GM12878 (cell line): ENCODE data around the gene PATL1. TPM values are rescaled to one million over a fixed set of nuclear protein-coding genes. Genes with fewer than 3 reads are reported as not detected.

Source experiments
- ATAC-seq: fragments of 200-7000 bp; cut with Tn5 transposase; 3 replicates; pipeline ENCODE4 v1.9.1; 2020; ENCODE audit warnings: mild to moderate bottlenecking, moderate library complexity
- BruUV-seq: library from RNA; stranded (reverse); fragments of 400-500 nt; replicated peaks from 2 replicates; lab custom pipeline; 2021; lab: Mats Ljungman, UMichigan
- CTCF ChIA-PET: fragments of 300-600 bp; sonication (Branson Sonifier 250); formaldehyde crosslinking; extraction: SDS; loops from one replicate; lab custom pipeline; 2021; ENCODE audit warnings: inconsistent platforms; lab: Yijun Ruan, JAX
- POLR2A ChIA-PET: fragments of 350-600 bp; formaldehyde crosslinking; extraction: SDS; loops from one replicate; lab custom pipeline; 2021; ENCODE audit warnings: inconsistent platforms; lab: Charles Lee
- RAD21 ChIA-PET: fragments of 300-600 bp; sonication (Branson Sonifier 250); formaldehyde crosslinking; loops from one replicate; lab custom pipeline; 2023; ENCODE audit warnings: antibody characterized with exemption; ENCODE audit not compliant: unreplicated experiment; lab: Charles Lee
- SMC1A ChIA-PET: fragments of 300-600 bp; sonication (Branson Sonifier 250); formaldehyde crosslinking; loops from one replicate; lab custom pipeline; 2023; ENCODE audit not compliant: unreplicated experiment, uncharacterized antibody; lab: Charles Lee
- DNase-seq: peaks from one replicate; pipeline ENCODE4 v3.0.0-alpha.2; 2011; ENCODE audit warnings: low read depth, low spot score
- FAIRE-seq: peaks from 3 replicates; lab custom pipeline; 2011; peaks lifted over from hg19 to GRCh38; lab: Jason Lieb, UNC
- H2AFZ ChIP-seq: 2 replicates; pipeline ENCODE4 v1.6.0; 2011; ENCODE audit warnings: low read depth, low read length, control low read depth; ENCODE audit not compliant: control insufficient read depth
- H3K27ac ChIP-seq: 2 replicates; pipeline ENCODE4 v1.5.1; 2011; ENCODE audit warnings: control low read depth; ENCODE audit not compliant: control insufficient read depth, insufficient read depth
- H3K27me3 ChIP-seq, 2 experiments: replicated peaks in 1 of 2; 2 replicates each; pipeline versions ENCODE4 v1.6.0 to v1.6.1; 2011; ENCODE audit warnings: low read length in 1 of 2; ENCODE audit not compliant: control insufficient read depth in 2 of 2, insufficient read depth in 2 of 2
- H3K36me3 ChIP-seq, 2 experiments: 2 replicates each; pipeline ENCODE4 v1.5.1; 2011; ENCODE audit warnings: low read length in 1 of 2; ENCODE audit not compliant: control insufficient read depth in 2 of 2, insufficient read depth in 2 of 2
- H3K4me1 ChIP-seq: 2 replicates; pipeline ENCODE4 v1.6.1; 2011; ENCODE audit warnings: mild to moderate bottlenecking, low read length, moderate library complexity, mixed read lengths; ENCODE audit not compliant: control insufficient read depth, insufficient read depth
- H3K4me2 ChIP-seq: 2 replicates; pipeline ENCODE4 v1.6.0; 2011; ENCODE audit warnings: control low read depth; ENCODE audit not compliant: control insufficient read depth, insufficient read depth
- H3K4me3 ChIP-seq: fragments of 200-600 bp; sonication (generic); 2 replicates; pipeline ENCODE4 v1.5.1; 2016
- H3K79me2 ChIP-seq: 2 replicates; pipeline ENCODE4 v1.6.0; 2011; ENCODE audit warnings: low read length; ENCODE audit not compliant: control insufficient read depth, insufficient read depth
- H3K9ac ChIP-seq: 2 replicates; pipeline ENCODE4 v1.8.0; 2011; ENCODE audit warnings: low read length, control low read depth, mixed read lengths; ENCODE audit not compliant: control insufficient read depth, insufficient read depth
- H3K9me3 ChIP-seq: replicated peaks from 3 replicates; pipeline ENCODE4 v1.5.1; 2011; ENCODE audit warnings: mild to moderate bottlenecking, low read length; ENCODE audit not compliant: control insufficient read depth, insufficient read depth
- H4K20me1 ChIP-seq: 2 replicates; pipeline ENCODE4 v1.6.0; 2011; ENCODE audit not compliant: control insufficient read depth, insufficient read depth
- BHLHE40 ChIP-seq, 2 experiments: fragments of 450-650 bp in 1 of 2; IDR thresholded peaks; 2 replicates each; pipeline ENCODE4 v1.6.1; 2011 to 2017; ENCODE audit warnings: low read depth in 2 of 2, borderline replicate concordance in 1 of 2, improper control_type of control experiment in 1 of 2, low read length in 1 of 2, mild to moderate bottlenecking in 1 of 2
- CHD4 ChIP-seq: fragments of 200-600 bp; sonication (generic); IDR thresholded peaks from 2 replicates; pipeline ENCODE4 v1.6.1; 2016; ENCODE audit warnings: mild to moderate bottlenecking
- MYB ChIP-seq: fragments of 150-350 bp; IDR thresholded peaks from 2 replicates; pipeline ENCODE4 v1.6.1; 2014; ENCODE audit warnings: mild to moderate bottlenecking, low read depth, low read length, borderline replicate concordance
- NFIC ChIP-seq: IDR thresholded peaks from 2 replicates; pipeline ENCODE4 v1.6.1; 2012; ENCODE audit warnings: low read depth, mild to moderate bottlenecking, inconsistent platforms, low read length, moderate library complexity
- NFYA ChIP-seq: IDR thresholded peaks from 2 replicates; pipeline ENCODE4 v1.6.1; 2011; ENCODE audit warnings: low read depth, mild to moderate bottlenecking, low read length, improper control_type of control experiment, borderline replicate concordance
- NFYB ChIP-seq: IDR thresholded peaks from 2 replicates; pipeline ENCODE4 v1.6.1; 2011; ENCODE audit warnings: low read depth, mild to moderate bottlenecking, low read length, improper control_type of control experiment, moderate library complexity; ENCODE audit not compliant: insufficient read depth
- TCF12 ChIP-seq: IDR thresholded peaks from 2 replicates; pipeline ENCODE4 v1.6.1; 2011; ENCODE audit warnings: low read depth, mild to moderate bottlenecking, low read length
- YBX1 ChIP-seq: fragments of 450-650 bp; IDR thresholded peaks from 2 replicates; pipeline ENCODE4 v1.6.1; 2016; ENCODE audit warnings: antibody characterized with exemption
- WGBS: methylation state at CpG from one replicate; pipeline ENCODE4 v1.1.6; 2016; ENCODE audit warnings: low lambda C conversion rate; ENCODE audit not compliant: insufficient replicate concordance, insufficient coverage; ENCODE audit errors: missing lambda C conversion rate; 5-methylcytosine and 5-hydroxymethylcytosine counted together
- in situ Hi-C: fragments of 300-500 bp; cut with MboI; formaldehyde crosslinking; loops from 9 replicates; pipeline ENCODE4 v1.14.3; 2018; ENCODE audit warnings: mixed read lengths
- intact Hi-C: fragments of 100-400 bp; cut with micrococcal nuclease; formaldehyde crosslinking; loops from one replicate; pipeline ENCODE4 v1.14.2; 2022; ENCODE audit not compliant: unreplicated experiment
- polyA plus RNA-seq, 11 experiments: library from polyadenylated mRNA; depleted of rRNA in 4 of 11; unstranded in 6 of 11; stranded (reverse) in 5 of 11; fragments of >200 nt; fragmentation: Nextera tagmentation in 4 of 11; fragmentation: Illumina TruSeq in 1 of 11; extraction: Ambion mirVana in 4 of 11; extraction: Trizol in 1 of 11; gene quantifications; 1 replicate in 1 of 11; 2 replicates in 10 of 11; pipeline versions ENCODE4 v1.2.1 to v1.2.3, GENCODE V29; 2011 to 2016; ENCODE audit warnings: inconsistent platforms in 2 of 11, missing spikeins in 2 of 11, low read depth in 1 of 11
- total RNA-seq, 4 experiments: library from RNA; depleted of rRNA in 3 of 4; stranded (reverse); fragments of >200 nt in 3 of 4; fragmentation: Illumina TruSeq in 1 of 4; extraction: Trizol in 1 of 4; gene quantifications; 2 replicates each; pipeline versions ENCODE4 v1.2.1 to v1.2.3, GENCODE V29; 2013 to 2021
- TF ChIP-seq, protein P1 (sequence below): IDR thresholded peaks from 2 replicates; pipeline ENCODE4 v1.6.1; 2011; ENCODE audit warnings: low read depth, mild to moderate bottlenecking, low read length, moderate library complexity, borderline replicate concordance; ENCODE audit errors: extremely low read depth
- TF ChIP-seq, protein P2 (sequence below): fragments of 450-650 bp; formaldehyde crosslinking; IDR thresholded peaks from 2 replicates; pipeline ENCODE4 v1.5.0; 2022; ENCODE audit warnings: mild to moderate bottlenecking, missing genetic modification characterization

The PATL1 gene
- total and polyA plus RNA-seq, 10 of the 15 experiments (the other 5 are each of a cell fraction or from before 2014, with no cell fraction given), result 5.3 to 62.0 (median 14.9) TPM

DNA sequence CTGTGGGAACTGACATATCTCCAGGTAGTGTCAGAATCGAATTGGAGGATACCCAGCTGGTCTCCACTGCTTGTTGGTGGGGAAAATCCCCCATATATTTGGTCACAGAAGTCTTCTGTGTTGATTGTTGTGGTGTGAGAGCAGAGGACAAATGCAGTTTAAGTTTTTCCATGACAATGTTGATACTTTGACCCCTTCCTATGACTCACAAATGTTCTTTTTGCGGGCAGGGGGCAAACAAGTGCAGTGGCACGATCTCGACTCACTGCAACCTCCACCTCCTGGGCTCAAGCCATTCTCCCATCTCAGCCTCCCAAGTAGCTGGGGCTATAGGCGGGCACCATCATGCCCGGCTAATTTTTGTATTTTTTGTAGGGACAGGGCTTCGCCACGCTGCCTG is 7.4 kb upstream of the PATL1 start (continued):
- TF ChIP-seq CHD4 (no peak), TCF12 (no peak), NFIC (no peak), NFYB (no peak), YBX1 (no peak), NFYA (no peak)
- TF ChIP-seq, protein P1, sequence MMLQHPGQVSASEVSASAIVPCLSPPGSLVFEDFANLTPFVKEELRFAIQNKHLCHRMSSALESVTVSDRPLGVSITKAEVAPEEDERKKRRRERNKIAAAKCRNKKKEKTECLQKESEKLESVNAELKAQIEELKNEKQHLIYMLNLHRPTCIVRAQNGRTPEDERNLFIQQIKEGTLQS, result no peak
- TF ChIP-seq, protein P2, sequence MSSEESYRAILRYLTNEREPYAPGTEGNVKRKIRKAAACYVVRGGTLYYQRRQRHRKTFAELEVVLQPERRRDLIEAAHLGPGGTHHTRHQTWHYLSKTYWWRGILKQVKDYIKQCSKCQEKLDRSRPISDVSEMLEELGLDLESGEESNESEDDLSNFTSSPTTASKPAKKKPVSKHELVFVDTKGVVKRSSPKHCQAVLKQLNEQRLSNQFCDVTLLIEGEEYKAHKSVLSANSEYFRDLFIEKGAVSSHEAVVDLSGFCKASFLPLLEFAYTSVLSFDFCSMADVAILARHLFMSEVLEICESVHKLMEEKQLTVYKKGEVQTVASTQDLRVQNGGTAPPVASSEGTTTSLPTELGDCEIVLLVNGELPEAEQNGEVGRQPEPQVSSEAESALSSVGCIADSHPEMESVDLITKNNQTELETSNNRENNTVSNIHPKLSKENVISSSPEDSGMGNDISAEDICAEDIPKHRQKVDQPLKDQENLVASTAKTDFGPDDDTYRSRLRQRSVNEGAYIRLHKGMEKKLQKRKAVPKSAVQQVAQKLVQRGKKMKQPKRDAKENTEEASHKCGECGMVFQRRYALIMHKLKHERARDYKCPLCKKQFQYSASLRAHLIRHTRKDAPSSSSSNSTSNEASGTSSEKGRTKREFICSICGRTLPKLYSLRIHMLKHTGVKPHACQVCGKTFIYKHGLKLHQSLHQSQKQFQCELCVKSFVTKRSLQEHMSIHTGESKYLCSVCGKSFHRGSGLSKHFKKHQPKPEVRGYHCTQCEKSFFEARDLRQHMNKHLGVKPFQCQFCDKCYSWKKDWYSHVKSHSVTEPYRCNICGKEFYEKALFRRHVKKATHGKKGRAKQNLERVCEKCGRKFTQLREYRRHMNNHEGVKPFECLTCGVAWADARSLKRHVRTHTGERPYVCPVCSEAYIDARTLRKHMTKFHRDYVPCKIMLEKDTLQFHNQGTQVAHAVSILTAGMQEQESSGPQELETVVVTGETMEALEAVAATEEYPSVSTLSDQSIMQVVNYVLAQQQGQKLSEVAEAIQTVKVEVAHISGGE, result no peak

DNA sequence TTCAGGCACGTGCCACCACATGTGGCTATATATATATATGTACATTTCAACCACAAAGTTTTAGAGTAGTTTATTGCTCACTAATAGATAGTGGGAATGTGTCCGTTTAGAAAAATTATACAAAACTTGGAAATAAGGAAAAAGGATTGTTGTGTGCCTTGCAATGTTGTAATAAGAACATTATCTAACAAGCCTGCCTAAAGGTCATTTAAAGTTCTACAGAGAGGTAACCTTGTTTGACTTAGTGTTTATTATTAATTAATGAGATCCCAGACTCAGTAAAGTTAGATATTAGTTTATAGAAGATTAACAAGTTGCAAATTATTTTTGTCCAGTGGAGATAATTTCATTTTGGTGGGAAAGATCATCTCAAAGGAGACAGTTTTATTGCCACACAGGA is 5.5 kb upstream of the PATL1 start:
- H3K9me3 ChIP-seq, result no peaks in the 10 kb centered on the region
- TF ChIP-seq BHLHE40 (IDR thresholded peaks at IDR 0.05; ENCODE audit: borderline replicate concordance in 1 of 2, low read depth in 2 of 2, low read length in 1 of 2) (peak in 1 of 2 experiments; percentile 33; a peak in 1 of 4 replicates), MYB (no peak)
- TF ChIP-seq, all 136 proteins: peak for 1
- intact Hi-C loops (no loop called here), in situ Hi-C loops (loop anchor here (10.0 to 25.0 kb wide), 2 partner anchors 139 to 1087 kb away; partner anchors contain the start of genes LPXN and ZFP91)
- ATAC-seq (no peak), FAIRE-seq (no peak), DNase-seq (no peak)
- no peaks in the 10 kb centered on the region for H3K27me3 ChIP-seq
- 50% methylated on average over 2 of the region's 2 CpGs for WGBS
- H3K36me3 ChIP-seq, result no peaks in the 10 kb centered on the region
- no peak overlapping the region for H3K4me3 ChIP-seq
- ChIA-PET SMC1A (interaction anchor here (1.2 to 2.4 kb wide), 2 partner anchors 104 to 137 kb away, joined by 3 to 5 read pairs; no protein-coding TSS in a partner anchor), POLR2A (no interaction called here), RAD21 (interaction anchor here (2.2 kb wide), 1 partner anchor 137 kb away, joined by 10 read pairs; no protein-coding TSS in a partner anchor), CTCF (interaction anchor here (0.6 to 3.7 kb wide), 3 partner anchors 24 to 137 kb away, joined by 3 to 19 read pairs (median 3); no protein-coding TSS in a partner anchor)
- no peak overlapping the region for H3K4me2 ChIP-seq
- no TSS peak for BruUV-seq
- no peak overlapping the region for H3K27ac ChIP-seq
- no peaks in the 10 kb centered on the region; the same call in 1 of the 2 replicates for H3K4me1 ChIP-seq
- H4K20me1 ChIP-seq, result no peaks in the 10 kb centered on the region
- no peak overlapping the region for H3K9ac ChIP-seq
- H2AFZ ChIP-seq, result no peak overlapping the region
- peaks cover 1% of the 10 kb centered on the region; the same call in 1 of the 2 replicates for H3K79me2 ChIP-seq
